ENCODE measurements around the gene SLC1A1.
A peak's percentile ranks its signal among the peaks of the same experiment; 100 is the strongest.

Gene SLC1A1

GRCh38 chr9:4549751-4550295 lies 59.6 kb downstream of the SLC1A1 start:
- DNase-seq (ENCODE audit: low read depth) = peak; percentile 90
- TF ChIP-seq CTCF (IDR thresholded peaks at IDR 0.05; ENCODE audit: low read length, missing control alignments) = no peak

GRCh38 chr9:4550777-4551484 lies 60.7 kb downstream of the SLC1A1 start:
- peak; percentile 54 for DNase-seq (ENCODE audit: low read depth)
- H3K4me3 ChIP-seq (replicated peaks; ENCODE audit: low read depth, low read length) = no peak overlapping the region
- TF ChIP-seq CTCF (IDR thresholded peaks at IDR 0.05; ENCODE audit: low read length, missing control alignments) = no peak

More at GRCh38 chr9:4549751-4550295, 59.6 kb downstream of the SLC1A1 start:
- no peak overlapping the region for H3K4me3 ChIP-seq (replicated peaks; ENCODE audit: low read depth, low read length)

- no peak overlapping the region for H3K4me3 ChIP-seq (replicated peaks; ENCODE audit: low read depth, low read length)
- peak; percentile 47 for DNase-seq (ENCODE audit: low read depth)
- no peak for TF ChIP-seq CTCF (IDR thresholded peaks at IDR 0.05; ENCODE audit: low read length, missing control alignments)
Observed at GRCh38 chr9:4553951-4554381, 63.7 kb downstream of the SLC1A1 start.

- DNase-seq (ENCODE audit: low read depth) = peak; percentile 69
- no peak for TF ChIP-seq CTCF (IDR thresholded peaks at IDR 0.05; ENCODE audit: low read length, missing control alignments)
- H3K4me3 ChIP-seq (replicated peaks; ENCODE audit: low read depth, low read length) = no peak overlapping the region
Observed at GRCh38 chr9:4555236-4555635, 65.0 kb downstream of the SLC1A1 start.

GRCh38 chr9:4558371-4558998 lies 68.2 kb downstream of the SLC1A1 start:
- no peak for TF ChIP-seq CTCF (IDR thresholded peaks at IDR 0.05; ENCODE audit: low read length, missing control alignments)
- DNase-seq (ENCODE audit: low read depth) = no peak
- H3K4me3 ChIP-seq (replicated peaks; ENCODE audit: low read depth, low read length) = no peak overlapping the region

- no peak for DNase-seq (ENCODE audit: low read depth)
- no peak for TF ChIP-seq CTCF (IDR thresholded peaks at IDR 0.05; ENCODE audit: low read length, missing control alignments)
- H3K4me3 ChIP-seq (replicated peaks; ENCODE audit: low read depth, low read length) = no peak overlapping the region
Observed at GRCh38 chr9:4559261-4560182, 69.3 kb downstream of the SLC1A1 start.
